Measurements from ENCODE around the gene TBC1D1. TPM values are rescaled to one million over a fixed set of nuclear protein-coding genes. Genes with fewer than 3 reads are reported as not detected.

TBC1D1 gene
- total RNA-seq, 1 donor from 2014 or later: 104 TPM

GRCh38 chr4:37885496-37885895 lies 5.4 kb upstream of the TBC1D1 start:
- peak; percentile 95 for DNase-seq (ENCODE audit: low spot score)

GRCh38 chr4:37889849-37890800 lies 759 bp upstream of the TBC1D1 start:
- peak; percentile 45 for DNase-seq (ENCODE audit: low spot score)

GRCh38 chr4:37891260-37892159 lies 626 bp downstream of the TBC1D1 start:
- DNase-seq (ENCODE audit: low spot score): no peak

- DNase-seq (ENCODE audit: low spot score): no peak
These were observed 1.8 kb downstream of the TBC1D1 start for GRCh38 chr4:37892641-37893040.

- DNase-seq (ENCODE audit: low spot score): no peak
These were observed 2.3 kb downstream of the TBC1D1 start for GRCh38 chr4:37893164-37893563.

GRCh38 chr4:37895271-37895670 lies 4.4 kb downstream of the TBC1D1 start:
- DNase-seq (ENCODE audit: low spot score): no peak

GRCh38 chr4:37896206-37896860 lies 5.4 kb downstream of the TBC1D1 start:
- DNase-seq (ENCODE audit: low spot score): no peak

GRCh38 chr4:37902212-37902611 lies 11.3 kb downstream of the TBC1D1 start:
- no peak for DNase-seq (ENCODE audit: low spot score)

- DNase-seq (ENCODE audit: low spot score): no peak
These were observed 12.1 kb downstream of the TBC1D1 start for GRCh38 chr4:37902738-37903693.

- DNase-seq (ENCODE audit: low spot score): no peak
These were observed 13.0 kb downstream of the TBC1D1 start for GRCh38 chr4:37903901-37904300.

GRCh38 chr4:37904824-37905223 lies 13.9 kb downstream of the TBC1D1 start:
- DNase-seq (ENCODE audit: low spot score): no peak

- DNase-seq (ENCODE audit: low spot score): no peak
These were observed 14.8 kb downstream of the TBC1D1 start for GRCh38 chr4:37905533-37906169.

- peak; percentile 31 for DNase-seq (ENCODE audit: low spot score)
These were observed 17.8 kb downstream of the TBC1D1 start for GRCh38 chr4:37908488-37909331.

GRCh38 chr4:37909332-37910090 lies 18.6 kb downstream of the TBC1D1 start:
- DNase-seq (ENCODE audit: low spot score): no peak

- no peak for DNase-seq (ENCODE audit: low spot score)
These were observed 19.2 kb downstream of the TBC1D1 start for GRCh38 chr4:37910091-37910486.

- DNase-seq (ENCODE audit: low spot score): no peak
These were observed 23.7 kb downstream of the TBC1D1 start for GRCh38 chr4:37914539-37914938.

- DNase-seq (ENCODE audit: low spot score): no peak
These were observed 26.5 kb downstream of the TBC1D1 start for GRCh38 chr4:37917388-37917787.

GRCh38 chr4:37918653-37919052 lies 27.8 kb downstream of the TBC1D1 start:
- no peak for DNase-seq (ENCODE audit: low spot score)
